Amniotic epithelial cell (primary cell): ENCODE results near the gene MRE11.
"Not testable (repeated sequence)": the region's sequence is repeated elsewhere in the genome, so short reads cannot be mapped to it uniquely, and the experiment has no call there.

Experiments used
- DNase-seq: peaks from one replicate; pipeline ENCODE4 v3.0.0-alpha.2; 2010; ENCODE audit warnings: low read depth

Gene MRE11

DNA sequence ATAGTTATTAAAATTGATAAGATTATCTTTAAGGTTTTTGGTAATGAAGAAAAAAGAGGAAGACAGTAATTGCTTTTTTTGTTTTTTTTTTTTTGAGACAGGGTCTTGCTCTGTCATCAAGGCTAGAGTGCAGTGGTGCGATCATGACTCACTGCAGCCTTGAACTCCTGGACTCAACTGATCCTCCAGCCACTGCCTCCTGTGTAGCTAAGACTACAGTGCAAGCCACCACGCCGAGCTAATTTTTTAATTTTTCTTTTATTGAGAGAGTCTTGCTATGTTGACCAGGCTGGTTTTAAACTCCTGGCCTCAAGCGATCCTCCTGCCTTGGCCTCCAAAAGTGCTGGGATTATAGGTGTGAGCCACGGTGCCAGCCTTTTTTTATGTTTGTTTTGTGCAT is 12.9 kb upstream of the MRE11 start:
- not testable (repeated sequence) for DNase-seq

GRCh38 chr11:94504689-94505293 is 11.1 kb upstream of the MRE11 start:
- DNase-seq: peak; percentile 62

GRCh38 chr11:94501522-94501921 is 7.9 kb upstream of the MRE11 start:
- no peak for DNase-seq

DNA sequence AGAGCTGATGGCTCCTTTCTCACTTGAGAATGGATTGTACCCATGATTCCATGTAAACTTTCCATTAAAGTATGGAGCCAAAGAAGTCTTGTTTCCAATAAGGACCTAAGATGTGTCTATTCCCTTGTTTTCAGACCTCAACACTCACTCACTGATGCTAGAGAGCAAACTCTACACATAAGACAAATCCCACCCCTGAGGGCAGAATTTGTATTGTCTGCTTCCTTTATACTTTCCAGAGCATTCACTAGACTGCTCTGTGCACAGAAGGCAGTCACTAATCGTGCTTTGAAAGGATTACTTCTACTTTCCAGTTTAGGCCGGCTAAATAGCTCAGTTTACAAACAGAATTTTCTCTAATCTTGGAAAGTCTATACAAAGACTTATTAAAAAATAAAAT is 6.5 kb upstream of the MRE11 start:
- no peak for DNase-seq

GRCh38 chr11:94494126-94494680 is 559 bp upstream of the MRE11 start:
- DNase-seq: peak; percentile 14

DNA sequence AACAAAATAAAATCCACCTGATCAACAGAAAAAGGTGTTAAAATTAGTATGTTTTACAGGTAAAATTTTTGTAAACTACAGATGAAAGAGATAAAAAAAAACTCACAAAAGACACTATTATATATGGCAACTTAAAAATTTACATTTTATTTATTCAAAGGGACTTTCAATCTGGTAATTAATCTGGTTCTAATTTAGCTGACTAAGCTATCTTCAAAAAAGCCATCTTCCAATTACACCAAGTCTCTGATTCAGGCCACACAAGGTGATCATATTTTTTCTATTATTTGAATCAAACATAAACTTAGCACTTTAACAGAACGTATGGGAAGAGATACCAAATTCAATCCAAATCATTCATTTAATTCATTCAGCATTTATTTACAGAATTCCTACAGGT is 7.6 kb downstream of the MRE11 start:
- no peak for DNase-seq

- DNase-seq: no peak
Measured at GRCh38 chr11:94481342-94481741, 12.3 kb downstream of the MRE11 start.

DNA sequence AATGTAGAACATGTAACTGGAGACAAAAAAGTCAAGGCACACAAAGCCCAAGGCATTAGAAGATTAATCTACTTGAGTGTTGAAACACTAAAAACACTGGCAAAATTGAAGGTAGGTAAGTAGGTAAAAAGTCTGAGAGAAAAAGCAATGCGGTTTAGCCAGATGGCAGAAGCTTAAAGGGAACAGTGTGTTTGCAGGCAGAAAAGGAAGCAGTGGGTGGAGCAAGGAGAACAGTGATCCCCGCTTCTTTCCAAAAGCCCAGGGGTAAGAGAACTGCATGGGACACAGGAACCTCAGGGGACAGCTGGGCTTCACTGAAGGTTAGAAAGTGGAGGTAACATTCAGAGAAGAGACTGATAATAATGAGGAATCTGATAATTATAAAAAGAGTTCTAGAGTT is 16.0 kb downstream of the MRE11 start:
- DNase-seq: peak; percentile 2

DNA sequence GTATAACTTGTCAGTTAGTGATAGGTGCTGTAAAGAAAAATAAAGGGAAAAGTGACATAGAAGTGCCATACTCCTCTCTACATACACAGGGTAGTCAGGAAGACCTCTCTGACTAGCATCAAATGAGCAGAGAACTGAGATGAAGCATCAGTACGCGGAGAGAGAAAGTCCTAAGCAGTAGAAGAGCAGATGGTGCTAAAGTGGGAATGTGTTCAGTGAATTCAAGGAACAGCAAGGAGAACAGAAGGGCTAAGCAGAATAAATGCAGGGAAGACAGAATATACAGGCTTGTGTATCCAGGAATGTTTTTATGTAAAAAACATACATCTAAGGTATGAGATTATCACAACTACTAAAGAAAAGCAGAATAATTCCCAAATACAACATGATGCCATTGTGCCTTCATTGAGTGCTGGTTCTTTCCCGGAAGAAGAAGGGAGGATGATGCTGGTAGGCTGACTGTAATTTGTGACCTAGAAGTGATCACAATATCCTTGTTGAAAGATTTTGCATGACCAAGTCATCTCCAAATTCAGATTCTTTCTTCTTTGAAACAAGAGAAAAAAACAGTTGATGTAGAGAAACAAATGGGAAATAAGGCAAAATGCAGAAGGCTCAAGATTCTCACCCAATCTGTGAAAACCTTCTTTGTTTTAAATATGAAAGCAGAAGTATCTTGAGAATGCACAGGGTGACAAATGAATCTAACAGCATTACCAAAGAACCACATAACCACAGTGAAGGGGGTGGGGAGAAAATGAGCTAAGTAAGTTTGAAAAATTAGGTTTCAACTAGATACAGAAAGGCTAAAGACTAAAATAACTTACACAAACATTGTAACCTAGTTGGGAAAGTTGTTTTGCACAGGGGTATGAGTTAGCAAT is 20.5 kb downstream of the MRE11 start:
- peak; percentile 72 for DNase-seq

GRCh38 chr11:94469416-94469815 is 24.2 kb downstream of the MRE11 start:
- DNase-seq: no peak

- no peak for DNase-seq
Measured at GRCh38 chr11:94459576-94459975, 34.1 kb downstream of the MRE11 start.

DNA sequence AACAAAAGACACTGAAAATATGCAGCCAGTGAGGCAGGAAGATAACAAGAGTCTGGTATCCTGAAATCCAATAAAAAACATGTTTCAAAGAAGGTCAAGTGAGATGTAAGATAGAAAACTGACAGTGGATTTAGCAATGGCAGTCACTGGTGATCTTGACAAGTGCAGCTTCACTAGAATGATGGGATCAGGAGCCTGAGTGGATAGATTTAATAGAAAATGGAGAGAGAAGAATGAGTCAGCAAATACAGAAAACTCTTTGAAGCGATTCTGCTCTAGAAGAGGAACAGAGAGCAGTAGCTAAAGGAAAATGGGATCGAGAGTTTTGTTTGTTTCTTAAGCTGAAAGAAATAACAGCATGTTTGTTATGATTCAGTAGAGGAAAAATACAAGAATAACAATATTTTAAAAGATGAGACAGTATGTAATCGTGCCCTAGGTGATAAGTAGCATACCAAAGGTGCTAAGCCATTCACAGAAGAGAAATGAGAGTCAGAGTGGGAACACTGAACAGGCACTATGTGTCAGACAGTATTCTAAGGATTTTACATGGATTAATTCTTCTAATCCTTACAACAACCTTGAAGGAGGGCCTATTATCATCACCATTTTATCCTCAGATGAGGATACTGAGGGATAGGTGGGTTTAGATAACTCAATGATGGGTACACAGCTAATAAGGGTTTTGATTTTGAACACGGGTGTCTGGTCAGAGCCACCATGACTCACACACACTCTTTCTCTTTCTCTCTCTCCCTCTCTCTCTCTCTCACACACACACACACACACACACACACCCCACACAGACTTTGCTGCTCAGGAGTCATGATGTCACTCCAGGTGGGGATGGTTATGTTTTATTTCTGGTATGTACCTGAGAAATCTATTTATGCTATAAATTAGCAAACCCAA is 36.3 kb downstream of the MRE11 start:
- peak; percentile 26 for DNase-seq

- DNase-seq: peak; percentile 7
Measured at GRCh38 chr11:94455861-94456260, 37.8 kb downstream of the MRE11 start.

GRCh38 chr11:94454301-94454700 is 39.3 kb downstream of the MRE11 start:
- no peak for DNase-seq

DNA sequence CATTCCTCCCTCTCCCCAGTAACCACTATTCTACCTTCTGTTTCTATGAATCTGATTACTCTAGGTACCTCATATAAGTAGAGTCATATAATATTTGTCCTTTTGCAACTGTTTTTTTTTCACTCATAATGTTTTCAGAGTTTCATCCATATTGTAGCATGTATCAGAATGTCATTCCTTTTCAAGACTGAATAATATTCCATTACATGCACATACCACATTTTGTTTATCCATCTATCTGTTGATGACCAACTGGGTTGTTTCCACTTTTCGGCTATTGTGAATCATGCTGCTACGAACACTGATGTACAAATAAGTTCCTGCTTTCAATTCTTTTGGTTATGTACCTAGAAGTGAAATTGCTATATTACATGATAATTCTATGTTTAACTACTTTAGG is 40.7 kb downstream of the MRE11 start:
- no peak for DNase-seq

DNA sequence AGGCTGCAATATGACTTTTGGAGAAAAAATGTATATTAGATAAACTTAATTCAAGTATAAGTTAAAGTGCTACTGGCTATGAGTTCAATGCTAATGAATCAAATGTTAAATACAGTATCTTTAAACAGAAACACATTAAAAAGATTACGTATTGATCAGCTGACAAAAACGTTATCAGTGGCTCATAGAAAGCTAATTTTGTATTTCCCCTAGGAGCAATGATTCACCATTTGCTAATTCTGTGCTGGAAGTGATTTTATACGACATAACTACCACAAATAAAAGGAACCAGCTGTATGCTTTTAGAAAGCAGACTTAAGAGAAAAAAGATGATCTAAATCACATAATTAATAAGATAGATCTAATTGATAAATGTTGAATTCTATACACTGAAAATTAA is 43.6 kb downstream of the MRE11 start:
- peak; percentile 3 for DNase-seq

DNA sequence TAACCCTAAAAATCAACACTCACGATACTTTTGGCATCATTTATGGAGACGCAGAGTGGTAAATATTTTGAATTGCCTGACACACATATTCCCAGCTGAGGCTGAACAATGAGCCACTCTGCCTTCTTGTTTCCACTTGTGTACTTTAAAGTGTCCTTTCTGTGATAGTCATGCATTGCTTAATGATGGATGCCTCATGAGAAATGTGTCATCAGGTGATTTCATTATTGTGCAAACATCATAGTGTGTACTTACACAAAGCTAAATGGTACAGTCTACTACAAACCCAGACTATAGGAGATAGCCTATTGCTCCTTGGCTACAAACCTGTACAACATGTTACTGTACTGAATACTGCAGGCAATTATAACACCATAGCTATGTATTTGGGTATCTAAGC is 44.2 kb downstream of the MRE11 start:
- DNase-seq: peak; percentile 92

- DNase-seq: no peak
Measured at GRCh38 chr11:94449029-94449428, 44.6 kb downstream of the MRE11 start.

- no peak for DNase-seq
Measured at GRCh38 chr11:94447149-94447548, 46.5 kb downstream of the MRE11 start.

GRCh38 chr11:94445641-94446040 is 48.0 kb downstream of the MRE11 start:
- no peak for DNase-seq

GRCh38 chr11:94433049-94433448 is 60.6 kb downstream of the MRE11 start:
- DNase-seq: no peak

DNA sequence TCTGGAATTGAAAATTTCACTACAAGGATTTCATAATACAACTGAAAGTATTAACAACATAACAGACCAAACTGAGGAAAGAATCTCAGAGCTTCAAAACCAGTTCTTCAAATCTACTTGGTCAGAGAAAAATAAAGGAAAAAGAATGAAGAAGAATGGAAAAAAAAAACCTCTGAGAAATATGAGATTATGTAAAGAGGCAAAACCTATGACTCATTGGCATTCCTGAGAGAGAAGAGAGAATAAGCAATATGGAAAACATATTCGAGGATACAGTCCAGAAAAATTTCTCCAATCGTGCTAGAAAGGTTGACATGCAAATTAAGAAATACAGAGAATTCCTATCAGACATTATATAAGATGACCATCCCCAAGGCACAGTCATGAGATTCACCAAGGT is 69.0 kb downstream of the MRE11 start:
- DNase-seq: peak; percentile 44
